Mucosa of stomach (tissue), 1 donor: ENCODE data around the gene CAPZA1.

Source experiments
- H3K27me3 ChIP-seq: one replicate; pipeline ENCODE4 v1.7.0; 2013; ENCODE audit warnings: mild to moderate bottlenecking, low read length; ENCODE audit not compliant: control insufficient read depth, insufficient read depth
- H3K36me3 ChIP-seq: one replicate; pipeline ENCODE4 v1.7.0; 2013; ENCODE audit warnings: low read length; ENCODE audit not compliant: control insufficient read depth, insufficient read depth
- H3K4me1 ChIP-seq: one replicate; pipeline ENCODE4 v1.7.0; 2013; ENCODE audit warnings: mild to moderate bottlenecking, low read length; ENCODE audit not compliant: control insufficient read depth, insufficient read depth
- H3K4me3 ChIP-seq: one replicate; pipeline ENCODE4 v1.7.0; 2013; ENCODE audit warnings: low read length
- H3K9ac ChIP-seq: one replicate; pipeline ENCODE4 v1.7.0; 2013; ENCODE audit warnings: mild to moderate bottlenecking, low read length, moderate library complexity
- H3K9me3 ChIP-seq: one replicate; pipeline ENCODE4 v1.7.0; 2013; ENCODE audit warnings: mild to moderate bottlenecking, low read length, moderate library complexity; ENCODE audit not compliant: control insufficient read depth
- donor health status: Pancreatic carcinoma.

CAPZA1 gene

GRCh38 chr1:112714313-112715263 is 95.0 kb downstream of the CAPZA1 start:
- Histone ChIP-seq H3K36me3 (no peaks in the 10 kb centered on the region), H3K9me3 (no peaks in the 10 kb centered on the region), H3K9ac (peak overlapping the region; percentile 47), H3K4me1 (peaks cover 28% of the 10 kb centered on the region), H3K4me3 (peak overlapping the region; percentile 31), H3K27me3 (peaks cover 21% of the 10 kb centered on the region)

GRCh38 chr1:112715264-112716053 is 95.8 kb downstream of the CAPZA1 start, which contains the start of gene PPM1J:
PPM1J (minus strand) TSS chr1:112715332; CDS start chr1:112715301, 31 bp downstream.
- H3K9me3 ChIP-seq, result no peaks in the 10 kb centered on the region
- H3K4me3 ChIP-seq, result peak within 1 kb of the TSS; percentile 61
- H3K4me1 ChIP-seq, result peaks cover 28% of the 10 kb centered on the region
- H3K9ac ChIP-seq, result peak within 1 kb of the TSS; percentile 47
- no peaks in the 10 kb centered on the region for H3K36me3 ChIP-seq
- H3K27me3 ChIP-seq, result peaks cover 28% of the 10 kb centered on the region

DNA sequence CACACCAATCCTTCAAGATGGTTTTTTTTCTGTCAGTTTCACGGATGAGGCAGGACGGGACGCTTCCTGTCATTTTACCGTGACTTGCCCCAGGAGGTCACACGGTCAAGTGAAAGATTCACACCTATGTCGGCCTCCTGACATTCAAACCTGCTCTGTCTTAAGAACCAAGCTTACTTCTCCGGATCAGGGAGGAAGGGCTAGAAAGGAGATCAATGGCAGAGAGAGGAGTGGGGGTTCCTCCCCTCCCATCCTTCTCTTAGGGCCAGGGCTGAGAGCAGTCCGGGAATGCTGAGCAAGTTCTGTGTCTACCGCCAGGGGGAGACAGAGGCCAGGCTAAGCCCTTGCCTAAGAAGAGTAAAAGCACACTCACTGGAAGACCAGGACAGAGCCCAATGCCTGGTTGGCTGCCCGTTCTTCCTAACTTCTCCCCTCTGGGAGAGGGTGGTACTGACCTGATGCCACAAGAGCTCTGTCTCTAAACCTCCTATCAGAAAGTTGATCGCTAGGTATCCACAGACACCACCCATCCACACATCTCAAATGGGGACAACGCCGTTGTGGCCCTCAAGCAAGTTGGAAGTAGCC is 96.6 kb downstream of the CAPZA1 start:
- Histone ChIP-seq H3K36me3 (no peaks in the 10 kb centered on the region), H3K4me3 (peak overlapping the region; percentile 61), H3K9me3 (no peaks in the 10 kb centered on the region), H3K4me1 (peaks cover 28% of the 10 kb centered on the region), H3K27me3 (peaks cover 28% of the 10 kb centered on the region), H3K9ac (peak overlapping the region; percentile 31)

GRCh38 chr1:112717263-112717873 is 97.7 kb downstream of the CAPZA1 start:
- Histone ChIP-seq H3K4me3 (no peak overlapping the region), H3K27me3 (peaks cover 28% of the 10 kb centered on the region), H3K4me1 (peaks cover 30% of the 10 kb centered on the region), H3K9me3 (no peaks in the 10 kb centered on the region), H3K9ac (no peak overlapping the region), H3K36me3 (no peaks in the 10 kb centered on the region)

DNA sequence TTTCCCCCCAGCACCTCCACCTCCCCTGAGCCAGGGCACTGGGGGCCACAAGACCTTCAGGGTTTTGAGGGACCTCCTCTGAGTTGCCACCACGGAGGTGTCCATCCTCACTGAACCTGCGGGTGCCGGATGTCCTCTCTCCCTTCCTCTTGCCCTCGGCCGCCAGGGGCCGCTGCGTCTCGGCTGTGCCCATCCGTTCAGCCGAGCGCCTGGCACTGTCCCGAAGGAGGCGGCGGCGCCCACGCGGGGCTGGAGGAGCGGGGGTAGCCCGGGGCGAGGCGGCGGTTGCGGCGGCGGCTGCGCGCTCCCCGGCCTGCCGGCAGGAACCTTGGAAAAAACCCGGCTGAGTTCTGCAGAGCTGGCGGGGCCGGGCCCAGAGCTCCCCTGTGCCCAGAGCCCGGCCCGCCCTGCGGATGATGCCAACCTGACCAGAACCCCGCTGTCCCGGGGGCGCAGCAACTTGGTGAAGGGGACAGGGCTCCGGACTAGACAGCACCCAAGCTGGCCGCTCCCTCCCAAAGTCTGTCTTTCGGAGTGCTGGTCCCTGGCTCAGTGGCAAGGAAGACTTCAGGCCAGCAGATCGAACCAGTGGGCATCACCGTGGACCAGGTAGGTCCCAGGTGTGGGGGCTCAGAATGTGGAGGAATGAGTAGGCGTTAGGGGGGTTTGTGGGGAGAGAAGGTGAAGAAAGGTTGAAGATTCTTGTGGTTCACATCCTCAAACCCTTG is 99.2 kb downstream of the CAPZA1 start:
- no peak overlapping the region for H3K9ac ChIP-seq
- H3K4me3 ChIP-seq, result no peak overlapping the region

DNA sequence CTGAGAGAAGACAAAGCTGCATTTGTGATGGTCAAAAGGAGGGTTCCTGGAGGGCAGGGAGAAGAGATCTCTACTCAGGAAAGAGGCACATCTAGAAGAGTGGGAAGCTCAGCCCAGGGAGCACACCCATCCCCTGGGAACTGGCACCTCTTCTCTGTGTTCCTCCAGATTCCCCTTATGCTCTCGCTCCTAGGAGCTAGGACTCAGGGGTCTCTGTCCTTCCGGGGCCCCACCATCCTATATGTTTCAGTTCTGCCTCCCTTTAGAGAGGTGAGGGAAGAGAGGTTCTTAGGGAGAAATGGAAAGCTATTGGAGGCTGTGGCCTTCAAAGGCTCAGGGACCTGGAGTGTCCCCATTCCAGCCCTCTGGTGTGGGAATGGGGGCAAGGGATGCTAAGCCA is 100.1 kb downstream of the CAPZA1 start:
- H3K9ac ChIP-seq, result no peak overlapping the region
- peaks cover 16% of the 10 kb centered on the region for H3K4me1 ChIP-seq
- H3K4me3 ChIP-seq, result no peak overlapping the region
- no peaks in the 10 kb centered on the region for H3K9me3 ChIP-seq
- peaks cover 18% of the 10 kb centered on the region for H3K27me3 ChIP-seq
- H3K36me3 ChIP-seq, result no peaks in the 10 kb centered on the region

More for the DNA sequence above, 99.2 kb downstream of the CAPZA1 start:
- H3K27me3 ChIP-seq, result peaks cover 26% of the 10 kb centered on the region
- H3K9me3 ChIP-seq, result no peaks in the 10 kb centered on the region
- H3K36me3 ChIP-seq, result no peaks in the 10 kb centered on the region
- H3K4me1 ChIP-seq, result peaks cover 25% of the 10 kb centered on the region

DNA sequence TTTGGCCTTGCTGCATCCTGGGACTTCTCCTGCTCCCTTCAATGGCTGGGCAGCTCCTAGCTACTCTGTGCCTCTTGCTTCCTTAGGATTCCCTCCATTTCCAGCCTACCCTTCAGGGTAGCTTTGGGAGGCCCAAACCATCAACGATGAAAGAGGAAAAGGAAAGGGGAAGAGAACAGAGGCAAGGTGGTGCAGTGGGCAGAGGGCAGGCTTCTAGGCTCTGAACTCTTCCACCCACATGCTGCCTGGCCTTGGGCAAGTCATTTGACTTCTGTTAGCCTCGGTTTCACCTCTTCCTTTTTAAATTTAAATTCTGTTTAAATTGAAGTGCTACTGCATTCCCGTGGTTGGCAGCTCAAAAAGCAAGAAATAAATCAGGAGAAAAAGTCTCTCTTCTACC is 101.2 kb downstream of the CAPZA1 start:
- Histone ChIP-seq H3K4me1 (peaks cover 12% of the 10 kb centered on the region), H3K9ac (no peak overlapping the region), H3K36me3 (no peaks in the 10 kb centered on the region), H3K9me3 (no peaks in the 10 kb centered on the region), H3K27me3 (peaks cover 16% of the 10 kb centered on the region), H3K4me3 (no peak overlapping the region)
